Nephron progenitor cell (in vitro differentiated cells): Measurements from ENCODE around the gene HMCN1.

Source experiments
- DNase-seq: peaks from one replicate; pipeline ENCODE4 v3.0.0; 2021
- H3K27ac Mint-ChIP-seq: 2 replicates; pipeline ENCODE4 v1.8.0; 2021; ENCODE audit warnings: mild to moderate bottlenecking, moderate library complexity, mixed read lengths
- H3K27me3 Mint-ChIP-seq: 2 replicates; pipeline ENCODE4 v1.8.0; 2021; ENCODE audit warnings: mild to moderate bottlenecking, low read depth, mixed read lengths; ENCODE audit not compliant: poor library complexity
- H3K36me3 Mint-ChIP-seq: 2 replicates; pipeline ENCODE4 v1.8.0; 2021; ENCODE audit warnings: low read depth, mixed read lengths
- H3K4me1 Mint-ChIP-seq: 2 replicates; pipeline ENCODE4 v1.8.0; 2021; ENCODE audit warnings: mixed read lengths
- H3K4me3 Mint-ChIP-seq: 2 replicates; pipeline ENCODE4 v1.8.0; 2021; ENCODE audit warnings: mild to moderate bottlenecking, moderate library complexity, mixed read lengths
- H3K9me3 Mint-ChIP-seq: 2 replicates; pipeline ENCODE4 v1.8.0; 2021; ENCODE audit warnings: mild to moderate bottlenecking, moderate library complexity, mixed read lengths
- CTCF ChIP-seq: fragments of 200-600 bp; sonication (generic); IDR thresholded peaks from 2 replicates; pipeline ENCODE4 v1.5.0; 2021; ENCODE audit warnings: antibody characterized with exemption

HMCN1 gene

GRCh38 chr1:186016856-186017255 is 282.7 kb downstream of the HMCN1 start:
- no peak for DNase-seq

GRCh38 chr1:186022184-186022583 is 288.0 kb downstream of the HMCN1 start:
- H3K27me3 Mint-ChIP-seq: no peaks in the 10 kb centered on the region
- no peak overlapping the region for H3K4me3 Mint-ChIP-seq
- no peak overlapping the region for H3K27ac Mint-ChIP-seq
- no peaks in the 10 kb centered on the region for H3K4me1 Mint-ChIP-seq
- no peak for TF ChIP-seq CTCF
- no peak for DNase-seq
- no peaks in the 10 kb centered on the region for H3K9me3 Mint-ChIP-seq
- peaks cover 25% of the 10 kb centered on the region for H3K36me3 Mint-ChIP-seq

More at GRCh38 chr1:186016856-186017255, 282.7 kb downstream of the HMCN1 start:
- TF ChIP-seq CTCF: no peak
- H3K27me3 Mint-ChIP-seq: no peaks in the 10 kb centered on the region
- no peak overlapping the region for H3K4me3 Mint-ChIP-seq
- peaks cover 18% of the 10 kb centered on the region for H3K36me3 Mint-ChIP-seq
- no peaks in the 10 kb centered on the region for H3K4me1 Mint-ChIP-seq
- H3K9me3 Mint-ChIP-seq: no peaks in the 10 kb centered on the region
- H3K27ac Mint-ChIP-seq: no peak overlapping the region

DNA sequence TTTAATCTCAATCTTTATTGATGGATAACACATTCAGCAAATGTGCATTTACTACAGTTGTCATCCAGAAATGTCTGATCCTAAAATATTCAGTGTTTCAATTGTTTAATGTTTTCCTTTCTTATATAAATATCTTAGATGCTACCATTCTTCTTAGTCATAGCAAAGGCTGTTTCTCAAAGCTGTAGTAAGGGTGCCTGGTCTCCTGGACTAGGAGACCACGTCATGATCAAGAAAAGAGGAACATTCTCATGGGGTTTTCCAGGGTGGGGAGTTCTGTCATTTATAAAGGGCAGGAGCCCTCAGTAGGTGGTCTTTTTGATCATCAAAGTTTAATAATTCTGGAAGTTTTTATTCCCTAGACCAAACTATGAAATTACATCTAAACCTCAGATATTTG is 292.8 kb downstream of the HMCN1 start:
- no peak for TF ChIP-seq CTCF
- H3K27ac Mint-ChIP-seq: no peak overlapping the region
- no peak for DNase-seq
- no peaks in the 10 kb centered on the region for H3K27me3 Mint-ChIP-seq
- peaks cover 56% of the 10 kb centered on the region for H3K36me3 Mint-ChIP-seq
- H3K9me3 Mint-ChIP-seq: peaks cover 11% of the 10 kb centered on the region
- H3K4me3 Mint-ChIP-seq: no peak overlapping the region
- H3K4me1 Mint-ChIP-seq: no peaks in the 10 kb centered on the region

DNA sequence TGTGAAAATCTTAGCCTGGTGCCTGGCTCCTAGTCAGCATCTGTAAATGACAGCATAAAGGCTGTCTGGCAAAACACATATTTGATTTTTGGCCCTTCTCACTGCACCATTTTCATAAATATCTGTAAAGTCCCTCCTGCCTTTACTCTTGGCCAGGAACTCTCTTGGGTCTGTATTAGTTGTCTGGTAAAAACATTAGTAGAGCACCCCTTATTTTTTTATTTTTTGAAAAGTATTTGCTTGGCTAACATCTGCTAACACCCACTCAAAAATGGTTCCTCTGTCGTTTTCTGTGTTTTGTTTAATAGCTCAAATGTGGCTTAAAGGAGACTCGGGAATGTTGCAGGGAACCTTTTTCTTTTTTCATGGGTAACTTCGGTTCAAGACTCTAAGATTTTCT is 293.4 kb downstream of the HMCN1 start:
- Mint-ChIP-seq H3K9me3 (peaks cover 11% of the 10 kb centered on the region), H3K27ac (no peak overlapping the region), H3K4me1 (no peaks in the 10 kb centered on the region), H3K4me3 (no peak overlapping the region), H3K27me3 (no peaks in the 10 kb centered on the region), H3K36me3 (peaks cover 62% of the 10 kb centered on the region)
- TF ChIP-seq CTCF: no peak
- no peak for DNase-seq

DNA sequence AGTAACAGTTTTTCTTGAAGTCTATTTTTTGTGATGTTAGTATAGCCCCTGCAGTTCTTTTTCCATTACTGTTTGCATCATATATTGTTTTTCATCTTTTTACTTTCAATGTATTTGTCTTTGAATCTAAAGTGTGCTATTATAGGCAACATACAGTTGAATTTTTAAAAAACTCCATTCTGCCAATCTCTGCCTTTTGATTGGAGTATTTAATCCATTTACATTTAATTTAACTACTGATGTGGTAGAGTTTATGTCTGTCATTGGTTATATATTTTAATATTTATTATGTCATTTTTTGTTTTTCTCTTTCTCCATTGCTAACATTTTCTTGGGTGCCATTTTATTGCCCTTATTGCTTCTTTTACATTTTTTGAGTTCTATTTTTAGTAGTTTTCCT is 296.3 kb downstream of the HMCN1 start:
- no peak for DNase-seq
- no peak for TF ChIP-seq CTCF
- Mint-ChIP-seq H3K27me3 (no peaks in the 10 kb centered on the region), H3K4me3 (no peak overlapping the region), H3K36me3 (peaks cover 67% of the 10 kb centered on the region), H3K4me1 (no peaks in the 10 kb centered on the region), H3K9me3 (peaks cover 11% of the 10 kb centered on the region), H3K27ac (peak overlapping the region; percentile 20)

- no peak for TF ChIP-seq CTCF
- Mint-ChIP-seq H3K36me3 (peaks cover 66% of the 10 kb centered on the region), H3K4me3 (no peak overlapping the region), H3K27ac (no peak overlapping the region), H3K9me3 (peaks cover 11% of the 10 kb centered on the region), H3K4me1 (no peaks in the 10 kb centered on the region), H3K27me3 (no peaks in the 10 kb centered on the region)
- DNase-seq: no peak
These were observed 299.7 kb downstream of the HMCN1 start for GRCh38 chr1:186033847-186034271.
